Right lobe of liver (tissue), 4 donors: ENCODE results near the gene ADARB2.

Experiments used
- POLR2A ChIP-seq: fragments of 450-650 bp; IDR thresholded peaks from one replicate; pipeline ENCODE4 v1.6.1; 2017; ENCODE audit warnings: antibody characterized with exemption, mild to moderate bottlenecking
- TF ChIP-seq, protein P1 (sequence below), 4 donors: fragments of 200-600 bp in 3 of 4; fragments of 450-650 bp in 1 of 4; IDR thresholded peaks; one replicate each; pipeline versions ENCODE4 v1.5.1 to v1.8.0; 2016 to 2022; ENCODE audit warnings: antibody characterized with exemption in 4 of 4, mild to moderate bottlenecking in 2 of 4
- donor health status: DM: no; HTN: no; CAD: no.
- donor health status: DM: no; HTN: no; CAD: no.
- donor health status: DM: no; HTN: yes; CAD: no.

DNA sequence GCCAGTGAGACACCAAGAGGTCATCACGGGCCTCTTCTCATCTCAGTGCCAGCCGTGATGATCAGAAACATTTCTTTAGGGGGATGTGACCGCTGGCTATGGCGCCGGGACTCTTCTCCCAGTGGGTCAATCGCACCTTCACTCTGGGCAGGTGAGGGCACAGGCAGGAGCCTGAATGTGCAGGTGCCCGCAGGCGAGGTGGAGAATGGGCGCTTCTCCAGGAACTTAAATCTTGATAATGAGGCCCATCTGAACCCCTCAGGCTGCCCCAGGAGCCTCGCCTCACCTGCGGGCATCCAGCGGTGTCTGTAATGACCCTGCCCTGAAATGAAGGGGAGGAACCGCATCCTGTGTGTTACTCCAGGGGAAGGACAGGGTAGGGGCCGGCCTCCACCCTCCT lies 204.7 kb downstream of the ADARB2 start:
- TF ChIP-seq, protein P1, sequence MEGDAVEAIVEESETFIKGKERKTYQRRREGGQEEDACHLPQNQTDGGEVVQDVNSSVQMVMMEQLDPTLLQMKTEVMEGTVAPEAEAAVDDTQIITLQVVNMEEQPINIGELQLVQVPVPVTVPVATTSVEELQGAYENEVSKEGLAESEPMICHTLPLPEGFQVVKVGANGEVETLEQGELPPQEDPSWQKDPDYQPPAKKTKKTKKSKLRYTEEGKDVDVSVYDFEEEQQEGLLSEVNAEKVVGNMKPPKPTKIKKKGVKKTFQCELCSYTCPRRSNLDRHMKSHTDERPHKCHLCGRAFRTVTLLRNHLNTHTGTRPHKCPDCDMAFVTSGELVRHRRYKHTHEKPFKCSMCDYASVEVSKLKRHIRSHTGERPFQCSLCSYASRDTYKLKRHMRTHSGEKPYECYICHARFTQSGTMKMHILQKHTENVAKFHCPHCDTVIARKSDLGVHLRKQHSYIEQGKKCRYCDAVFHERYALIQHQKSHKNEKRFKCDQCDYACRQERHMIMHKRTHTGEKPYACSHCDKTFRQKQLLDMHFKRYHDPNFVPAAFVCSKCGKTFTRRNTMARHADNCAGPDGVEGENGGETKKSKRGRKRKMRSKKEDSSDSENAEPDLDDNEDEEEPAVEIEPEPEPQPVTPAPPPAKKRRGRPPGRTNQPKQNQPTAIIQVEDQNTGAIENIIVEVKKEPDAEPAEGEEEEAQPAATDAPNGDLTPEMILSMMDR (IDR thresholded peaks at IDR 0.05): no peak
- TF ChIP-seq POLR2A: no peak
